Dendritic cell treated with granulocyte-macrophage colony-stimulating factor and Interleukin-4, amounts not matched to agents 40 ng/mL and 50 ng/mL, for 4 days (primary cell): ENCODE measurements around the gene THOP1.
A peak's percentile ranks its signal among the peaks of the same experiment; 100 is the strongest.

Experiments
- H3K27ac Mint-ChIP-seq: one replicate; pipeline ENCODE4 v1.8.0; 2022; ENCODE audit warnings: mild to moderate bottlenecking, mixed read lengths
- H3K27me3 Mint-ChIP-seq: one replicate; pipeline ENCODE4 v1.8.0; 2022; ENCODE audit warnings: mild to moderate bottlenecking, mixed read lengths
- H3K36me3 Mint-ChIP-seq: one replicate; pipeline ENCODE4 v1.8.0; 2022; ENCODE audit warnings: low read depth, mixed read lengths
- H3K4me1 Mint-ChIP-seq: one replicate; pipeline ENCODE4 v1.8.0; 2022; ENCODE audit warnings: low read depth, mixed read lengths
- H3K4me3 Mint-ChIP-seq: one replicate; pipeline ENCODE4 v1.8.0; 2022; ENCODE audit warnings: mild to moderate bottlenecking, moderate library complexity, mixed read lengths
- H3K9me3 Mint-ChIP-seq: one replicate; pipeline ENCODE4 v1.8.0; 2022; ENCODE audit warnings: mixed read lengths
- intact Hi-C: fragments of 100-400 bp; cut with micrococcal nuclease; formaldehyde crosslinking; loops from one replicate; pipeline ENCODE4 v1.15.0; 2022

The THOP1 gene

DNA sequence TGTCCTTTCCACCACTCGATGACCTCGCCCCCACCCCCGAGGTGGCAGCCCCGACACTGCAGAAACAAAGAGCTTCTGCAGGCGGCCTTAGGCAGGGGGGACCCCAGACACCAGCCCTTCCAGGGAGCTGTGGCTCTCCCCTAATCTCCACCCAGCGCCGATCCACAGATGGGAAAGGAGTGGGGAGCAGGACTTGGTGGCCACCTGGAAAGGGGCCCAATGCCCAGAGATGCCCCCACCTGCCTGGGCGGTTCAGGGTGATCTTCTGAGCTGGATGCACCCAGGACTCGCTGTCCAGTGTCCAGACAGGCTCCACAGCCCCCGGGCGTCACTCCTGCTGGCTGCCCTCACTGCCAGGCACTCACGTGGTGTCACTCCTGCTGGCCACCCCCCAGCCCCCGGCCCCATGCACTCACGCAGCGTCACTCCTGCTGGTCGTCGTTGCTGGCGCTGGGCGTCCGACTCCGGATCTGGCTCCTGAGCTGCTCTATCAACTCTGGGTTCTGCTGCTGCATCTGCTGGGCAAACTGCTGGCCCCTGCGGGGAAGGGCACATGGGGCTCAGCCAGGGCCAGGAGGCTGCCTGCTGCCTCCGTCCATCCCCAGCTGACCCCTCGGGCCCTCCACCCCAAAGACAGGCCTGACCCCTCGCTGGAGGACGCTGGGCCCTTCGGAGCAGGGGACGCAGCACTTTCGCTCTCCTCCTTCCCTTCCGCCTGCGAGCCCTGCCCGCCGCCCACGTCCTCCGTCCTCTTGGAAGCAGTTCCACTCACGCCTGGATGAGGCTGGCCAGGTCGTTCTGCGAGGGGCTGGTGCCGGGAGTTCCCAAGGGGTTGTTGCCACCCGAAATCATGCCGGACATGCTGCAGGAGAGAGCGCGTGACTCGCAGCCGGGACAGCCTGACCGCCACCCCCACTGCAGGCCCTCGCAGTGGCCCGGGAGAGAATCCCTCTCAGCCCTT is 28.1 kb upstream of the THOP1 start:
- no peak overlapping the region for H3K27ac Mint-ChIP-seq
- H3K36me3 Mint-ChIP-seq: peaks cover 95% of the 10 kb centered on the region
- H3K4me1 Mint-ChIP-seq: no peaks in the 10 kb centered on the region
- intact Hi-C loops: no loop called here
- no peaks in the 10 kb centered on the region for H3K9me3 Mint-ChIP-seq
- no peaks in the 10 kb centered on the region for H3K27me3 Mint-ChIP-seq
- no peak overlapping the region for H3K4me3 Mint-ChIP-seq

DNA sequence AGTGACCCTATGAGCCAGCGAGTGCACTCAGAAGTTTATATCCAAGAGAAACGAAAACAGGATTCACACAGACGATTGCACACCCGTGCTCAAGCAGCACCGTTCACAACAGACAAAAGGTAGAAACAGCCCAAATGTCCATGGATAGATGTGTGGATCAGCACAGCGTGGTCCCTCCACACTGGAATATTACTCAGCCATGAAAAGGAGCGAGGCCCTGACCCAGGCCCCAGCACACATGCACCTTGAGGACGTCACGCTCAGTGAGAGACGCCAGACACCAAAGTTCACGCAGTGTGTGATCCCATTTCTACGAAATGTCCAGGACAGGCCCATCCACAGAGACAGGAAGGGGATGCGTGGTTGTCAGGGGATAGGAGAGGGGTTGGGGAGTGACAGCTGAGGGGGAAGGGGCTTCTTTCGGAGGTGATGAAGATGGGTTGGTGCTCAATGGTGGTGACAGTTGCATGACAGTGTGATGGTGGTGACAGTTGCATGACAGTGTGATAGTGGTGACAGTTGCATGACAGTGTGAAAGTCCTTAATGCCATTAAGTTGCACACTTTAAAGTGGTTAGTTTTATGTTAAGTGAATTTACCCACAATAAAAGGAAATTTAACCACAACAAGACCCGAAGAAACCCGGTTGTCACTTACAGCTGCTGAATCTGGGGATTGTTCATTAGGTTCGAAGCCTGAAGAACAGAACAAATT is 26.5 kb upstream of the THOP1 start:
- intact Hi-C loops: no loop called here
- Mint-ChIP-seq H3K27me3 (no peaks in the 10 kb centered on the region), H3K4me3 (no peak overlapping the region), H3K9me3 (no peaks in the 10 kb centered on the region), H3K36me3 (peaks cover 100% of the 10 kb centered on the region), H3K4me1 (no peaks in the 10 kb centered on the region), H3K27ac (no peak overlapping the region)

DNA sequence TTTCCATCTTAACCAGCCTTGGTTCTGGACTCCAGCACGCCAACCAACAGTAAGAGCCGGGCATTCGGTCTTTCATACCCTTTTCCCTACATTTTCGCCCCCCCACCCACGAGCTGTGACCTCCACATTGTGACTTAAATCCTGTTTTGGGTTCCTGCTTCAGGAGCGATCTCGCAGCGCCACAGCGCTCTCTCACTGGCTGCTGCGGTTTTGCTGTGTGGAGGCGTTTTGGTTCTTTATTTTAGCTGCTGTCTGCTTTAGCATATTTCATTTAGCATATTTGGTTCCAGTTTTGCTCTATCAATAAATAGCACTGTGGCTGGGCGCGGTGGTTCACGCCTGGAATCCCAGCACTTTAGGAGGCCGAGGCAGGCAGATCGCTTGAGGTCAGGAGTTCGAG is 25.9 kb upstream of the THOP1 start:
- no peak overlapping the region for H3K27ac Mint-ChIP-seq

DNA sequence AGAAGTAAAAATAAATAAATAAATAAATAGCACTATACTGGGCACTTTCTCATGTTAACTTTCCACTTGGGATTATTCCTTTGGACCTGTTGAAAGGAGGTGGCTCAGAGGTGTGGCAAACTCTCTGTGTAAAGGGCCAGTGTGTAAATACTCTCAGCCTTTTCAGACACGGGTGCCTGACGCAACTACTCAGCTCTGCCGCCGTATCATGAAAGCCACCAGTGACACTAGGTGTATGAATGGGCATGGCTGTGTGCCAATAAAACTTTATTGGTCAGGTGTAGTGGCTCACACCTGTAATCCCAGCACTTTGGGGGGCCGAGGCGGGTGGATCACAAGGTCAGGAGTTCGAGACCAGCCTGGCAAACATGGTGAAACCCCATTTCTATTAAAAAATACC is 25.3 kb upstream of the THOP1 start:
- no peaks in the 10 kb centered on the region for H3K9me3 Mint-ChIP-seq
- H3K27me3 Mint-ChIP-seq: no peaks in the 10 kb centered on the region
- H3K4me3 Mint-ChIP-seq: no peak overlapping the region
- H3K4me1 Mint-ChIP-seq: no peaks in the 10 kb centered on the region
- no peak overlapping the region for H3K27ac Mint-ChIP-seq
- intact Hi-C loops: no loop called here
- H3K36me3 Mint-ChIP-seq: peaks cover 100% of the 10 kb centered on the region

More for the DNA sequence above, 25.9 kb upstream of the THOP1 start:
- H3K4me3 Mint-ChIP-seq: no peak overlapping the region
- H3K9me3 Mint-ChIP-seq: no peaks in the 10 kb centered on the region
- H3K27me3 Mint-ChIP-seq: no peaks in the 10 kb centered on the region
- intact Hi-C loops: no loop called here
- peaks cover 100% of the 10 kb centered on the region for H3K36me3 Mint-ChIP-seq
- no peaks in the 10 kb centered on the region for H3K4me1 Mint-ChIP-seq

DNA sequence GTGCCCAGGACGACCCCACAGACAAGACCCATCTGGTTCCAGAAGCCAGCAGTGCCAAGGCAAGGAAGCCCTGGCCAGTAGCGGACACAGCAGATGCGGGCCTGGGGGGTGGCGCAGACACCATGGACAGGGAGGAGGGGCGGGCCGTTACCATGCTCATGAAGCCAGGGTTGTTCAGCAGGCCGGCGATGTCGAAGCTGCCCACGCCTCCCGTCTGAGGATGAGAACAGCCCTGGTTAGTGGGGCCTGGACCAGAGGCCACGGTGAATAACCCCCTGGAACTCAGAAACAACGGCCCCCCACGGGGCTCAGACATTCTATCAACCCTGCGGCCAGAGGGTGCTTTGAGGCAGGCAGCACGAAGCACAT is 24.0 kb upstream of the THOP1 start:
- Mint-ChIP-seq H3K4me3 (no peak overlapping the region), H3K27me3 (no peaks in the 10 kb centered on the region), H3K4me1 (no peaks in the 10 kb centered on the region), H3K9me3 (no peaks in the 10 kb centered on the region), H3K27ac (no peak overlapping the region), H3K36me3 (peaks cover 100% of the 10 kb centered on the region)
- intact Hi-C loops: no loop called here

DNA sequence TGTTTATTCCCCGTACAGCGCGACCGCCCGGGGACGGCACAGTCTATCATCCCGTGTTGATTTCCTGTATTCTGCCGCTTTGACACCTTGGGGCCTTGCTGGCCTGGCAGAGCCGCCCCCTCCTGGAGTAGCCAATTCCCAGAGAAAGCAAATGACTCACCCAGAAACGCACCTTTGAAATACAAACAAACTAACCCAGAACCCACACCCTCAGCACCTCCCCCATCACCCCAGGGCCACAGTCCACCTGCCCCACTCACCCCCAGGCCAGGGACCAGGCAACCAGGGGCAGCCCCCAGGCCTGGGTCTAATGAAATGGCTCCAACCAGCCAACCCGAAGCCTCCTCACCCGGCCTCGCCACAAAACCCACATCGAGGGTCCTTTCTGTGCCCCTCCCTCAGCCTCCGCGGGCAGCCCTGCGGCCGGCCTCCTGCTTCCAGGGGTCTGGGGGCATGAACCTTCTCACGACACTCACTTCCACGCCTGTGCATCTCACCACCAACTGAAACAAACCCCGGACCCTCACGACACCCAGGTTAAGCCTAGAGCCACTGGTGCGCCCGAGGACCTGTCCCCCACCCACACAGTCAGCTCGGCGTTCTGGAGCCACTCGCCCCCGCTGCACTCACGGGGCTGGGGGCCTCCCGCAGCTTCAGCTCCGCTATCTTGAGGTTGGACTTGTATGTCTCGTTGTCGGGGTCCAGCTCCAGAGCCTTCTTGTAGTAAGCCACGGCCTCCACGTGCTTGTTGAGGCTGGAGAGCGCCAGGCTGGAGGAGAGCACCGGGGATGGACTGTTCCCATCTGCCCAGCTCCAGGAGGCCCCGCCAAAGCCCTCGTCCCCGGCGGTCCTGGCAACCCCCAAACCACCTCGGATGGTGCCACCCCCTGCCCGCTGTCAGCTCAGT is 23.2 kb upstream of the THOP1 start:
- Mint-ChIP-seq H3K4me1 (no peaks in the 10 kb centered on the region), H3K9me3 (no peaks in the 10 kb centered on the region), H3K36me3 (peaks cover 100% of the 10 kb centered on the region), H3K27ac (no peak overlapping the region), H3K4me3 (no peak overlapping the region), H3K27me3 (no peaks in the 10 kb centered on the region)
- intact Hi-C loops: no loop called here

DNA sequence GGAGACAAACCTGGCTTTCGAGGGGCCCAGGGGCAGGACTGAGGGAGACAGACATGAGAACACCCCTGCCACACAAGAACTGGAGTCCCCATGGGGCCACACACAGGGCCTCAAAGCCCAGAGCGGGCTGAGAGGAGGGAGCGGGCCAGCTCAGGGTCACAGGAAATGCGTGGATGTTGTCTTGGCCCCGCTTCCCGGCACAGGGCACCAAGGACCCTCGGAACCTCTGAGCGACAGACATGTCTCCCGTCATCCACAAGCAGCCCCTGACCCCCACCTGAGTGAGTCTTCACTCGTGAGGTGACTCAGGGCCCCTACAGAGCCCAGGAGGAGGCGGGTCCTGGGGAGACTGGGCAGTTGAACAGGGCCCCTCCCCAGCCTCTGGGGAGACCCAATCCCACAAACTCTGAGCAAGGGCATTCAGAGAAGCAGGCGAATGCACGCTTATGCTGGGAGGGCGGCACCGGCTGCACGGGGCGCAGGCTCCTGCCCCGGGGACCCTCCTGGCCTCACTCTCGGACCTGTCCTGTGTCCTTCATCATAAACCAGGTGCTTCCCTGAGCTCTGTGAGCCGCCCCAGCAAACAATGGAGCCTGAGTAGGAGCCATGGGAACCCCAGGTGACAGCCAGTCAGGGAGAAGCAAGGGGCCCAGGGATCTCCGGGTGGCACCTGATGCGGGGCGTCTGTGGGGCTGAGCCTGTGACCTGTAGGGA is 22.4 kb upstream of the THOP1 start:
- Mint-ChIP-seq H3K27ac (no peak overlapping the region), H3K4me1 (no peaks in the 10 kb centered on the region), H3K36me3 (peaks cover 100% of the 10 kb centered on the region), H3K9me3 (no peaks in the 10 kb centered on the region), H3K27me3 (no peaks in the 10 kb centered on the region), H3K4me3 (no peak overlapping the region)
- intact Hi-C loops: no loop called here

DNA sequence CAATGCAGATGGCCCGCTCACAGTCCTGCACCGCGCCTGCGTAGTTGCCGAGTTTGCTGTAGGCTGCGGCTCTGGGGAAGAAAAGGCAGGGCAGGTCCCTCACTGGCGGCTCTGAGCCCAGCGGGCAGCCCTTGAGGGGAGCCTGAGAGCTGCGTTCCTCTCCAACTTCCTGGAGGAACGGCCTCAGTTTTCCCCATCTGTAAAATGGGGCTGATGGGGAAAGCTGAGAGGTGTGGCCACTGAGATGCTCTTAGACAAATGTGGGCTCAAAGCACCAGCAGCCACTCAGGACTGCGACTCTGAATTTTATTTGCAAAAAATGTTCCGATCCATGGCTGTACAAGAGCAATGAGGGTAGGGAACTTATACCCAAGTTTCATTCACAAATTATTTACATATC is 21.6 kb upstream of the THOP1 start:
- no peak overlapping the region for H3K27ac Mint-ChIP-seq
- no peak overlapping the region for H3K4me3 Mint-ChIP-seq
- intact Hi-C loops: no loop called here
- no peaks in the 10 kb centered on the region for H3K27me3 Mint-ChIP-seq
- peaks cover 100% of the 10 kb centered on the region for H3K36me3 Mint-ChIP-seq
- no peaks in the 10 kb centered on the region for H3K9me3 Mint-ChIP-seq
- H3K4me1 Mint-ChIP-seq: no peaks in the 10 kb centered on the region

DNA sequence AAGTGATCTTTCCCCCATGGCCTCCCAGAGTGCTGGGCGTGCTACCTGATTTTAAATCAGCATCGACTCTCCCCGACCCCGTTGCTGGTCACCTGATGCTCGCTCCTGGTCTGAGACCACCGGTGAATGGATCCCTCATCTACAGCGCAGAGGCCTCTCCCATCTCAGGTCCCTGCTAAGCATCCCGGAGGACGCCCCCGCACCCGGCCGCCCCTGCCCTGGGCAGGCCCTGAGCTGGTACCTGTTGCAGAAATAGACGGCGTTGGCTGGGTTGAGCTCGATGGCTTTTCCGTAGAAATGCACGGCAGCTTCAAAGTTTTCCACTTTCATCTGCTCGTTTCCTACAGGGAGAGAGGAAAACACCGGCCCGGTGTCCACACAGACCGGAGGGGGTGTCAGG is 20.4 kb upstream of the THOP1 start:
- peaks cover 93% of the 10 kb centered on the region for H3K36me3 Mint-ChIP-seq
- no peaks in the 10 kb centered on the region for H3K9me3 Mint-ChIP-seq
- intact Hi-C loops: no loop called here
- no peaks in the 10 kb centered on the region for H3K27me3 Mint-ChIP-seq
- H3K4me3 Mint-ChIP-seq: no peak overlapping the region
- no peak overlapping the region for H3K27ac Mint-ChIP-seq
- H3K4me1 Mint-ChIP-seq: peaks cover 6% of the 10 kb centered on the region

DNA sequence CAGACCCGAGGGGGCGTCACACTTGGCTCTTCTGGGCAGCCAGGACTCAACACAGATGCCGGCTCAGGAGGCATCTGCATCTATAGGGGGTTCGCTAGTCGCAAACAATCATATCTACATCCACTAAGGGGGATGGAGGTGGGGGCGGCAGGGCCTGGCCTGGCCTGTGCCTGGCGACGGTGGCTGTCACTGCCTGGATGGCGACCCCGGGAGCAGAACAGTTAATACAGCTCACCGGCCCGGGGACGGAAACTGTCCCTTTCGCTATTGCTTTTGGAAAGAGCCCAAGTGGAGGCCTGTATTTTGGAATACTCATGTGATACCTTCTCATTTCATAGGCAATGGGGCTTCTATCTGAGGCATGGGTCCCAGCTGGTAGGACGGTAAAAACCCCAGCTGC is 19.9 kb upstream of the THOP1 start:
- Mint-ChIP-seq H3K4me3 (no peak overlapping the region), H3K9me3 (no peaks in the 10 kb centered on the region), H3K36me3 (peaks cover 89% of the 10 kb centered on the region), H3K27ac (no peak overlapping the region), H3K4me1 (peaks cover 11% of the 10 kb centered on the region), H3K27me3 (no peaks in the 10 kb centered on the region)
- intact Hi-C loops: no loop called here

DNA sequence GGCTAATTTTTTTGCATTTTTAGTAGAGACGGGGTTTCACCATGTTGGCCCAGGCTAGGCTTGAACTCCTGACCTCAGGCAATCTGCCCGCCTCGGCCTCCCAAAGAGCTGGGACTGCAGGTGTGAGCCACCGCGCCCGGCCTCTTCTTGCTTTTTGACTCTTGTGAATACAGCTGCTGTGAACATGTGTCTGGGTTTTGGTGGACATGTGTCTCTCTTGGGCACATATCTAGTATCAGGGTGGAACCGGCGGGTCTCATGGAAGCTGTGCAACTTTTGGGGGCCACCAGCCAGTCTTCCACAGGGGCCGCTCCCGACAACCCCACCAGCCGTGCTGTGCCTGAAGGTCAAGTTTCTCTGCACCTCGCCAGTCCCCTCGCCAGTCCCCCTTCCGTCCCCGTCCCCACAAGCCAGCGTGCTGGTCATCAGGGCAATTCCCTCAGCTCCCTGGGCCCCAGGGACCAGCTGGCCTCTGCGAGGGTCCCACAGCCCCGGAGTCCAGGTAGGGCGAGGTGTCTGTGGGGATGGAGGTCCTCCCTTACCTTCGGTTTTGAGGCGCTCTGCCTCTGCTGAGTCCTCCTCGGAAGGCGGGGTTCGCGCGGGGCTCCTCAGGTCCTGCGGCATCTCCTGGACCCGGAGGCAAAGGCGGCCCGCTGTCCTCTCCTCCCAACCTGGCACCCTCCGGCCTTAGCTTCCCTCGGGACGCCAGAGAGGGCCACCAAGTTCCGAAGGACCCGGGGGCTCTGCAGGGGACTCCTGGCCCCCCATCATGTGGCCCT is 18.5 kb upstream of the THOP1 start:
- H3K36me3 Mint-ChIP-seq: peaks cover 80% of the 10 kb centered on the region
- peaks cover 25% of the 10 kb centered on the region for H3K4me1 Mint-ChIP-seq
- no peaks in the 10 kb centered on the region for H3K9me3 Mint-ChIP-seq
- H3K27me3 Mint-ChIP-seq: no peaks in the 10 kb centered on the region
- H3K27ac Mint-ChIP-seq: no peak overlapping the region
- intact Hi-C loops: no loop called here
- H3K4me3 Mint-ChIP-seq: no peak overlapping the region

DNA sequence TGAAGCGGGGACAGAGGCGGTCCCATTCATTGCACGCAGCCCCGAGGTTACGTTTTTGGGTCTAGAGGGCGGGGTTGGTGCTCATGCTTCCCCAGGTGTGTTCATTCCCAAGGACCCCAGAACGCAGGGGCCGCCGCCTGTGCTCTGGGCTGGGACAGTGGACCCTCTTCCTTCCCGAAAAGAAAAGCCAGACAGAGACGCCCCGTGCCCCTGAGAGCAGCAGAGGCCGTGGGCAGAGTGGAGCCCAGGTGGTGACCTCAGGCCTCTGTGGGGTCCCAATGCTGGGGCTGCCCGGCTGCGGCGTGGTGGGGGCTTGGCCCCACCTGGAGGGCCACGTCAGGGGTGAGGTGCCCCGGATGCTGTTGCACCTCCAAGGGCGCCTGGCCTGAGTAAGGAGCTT is 17.6 kb upstream of the THOP1 start:
- Mint-ChIP-seq H3K4me1 (peaks cover 34% of the 10 kb centered on the region), H3K27ac (peak overlapping the region; percentile 10), H3K9me3 (no peaks in the 10 kb centered on the region), H3K27me3 (no peaks in the 10 kb centered on the region), H3K36me3 (peaks cover 80% of the 10 kb centered on the region), H3K4me3 (no peak overlapping the region)
- intact Hi-C loops: no loop called here
